Ishikawa (cell line): ENCODE measurements around the gene BEX3.

ENCODE experiments used
- CEBPB ChIP-seq: IDR thresholded peaks from 2 replicates; pipeline ENCODE4 v1.6.1; 2012
- CREB1 ChIP-seq: IDR thresholded peaks from 2 replicates; pipeline ENCODE4 v1.6.1; 2012; ENCODE audit warnings: low read depth
- EGR1 ChIP-seq: IDR thresholded peaks from 2 replicates; pipeline ENCODE4 v1.6.1; 2012
- EP300 ChIP-seq: IDR thresholded peaks from 2 replicates; pipeline ENCODE4 v1.6.1; 2012; ENCODE audit warnings: borderline replicate concordance
- FOXM1 ChIP-seq: IDR thresholded peaks from 2 replicates; pipeline ENCODE4 v1.6.1; 2012; ENCODE audit warnings: low read depth, borderline replicate concordance
- NFIC ChIP-seq: IDR thresholded peaks from 2 replicates; pipeline ENCODE4 v1.6.1; 2012
- RAD21 ChIP-seq: IDR thresholded peaks from 2 replicates; pipeline ENCODE4 v1.6.1; 2012; ENCODE audit warnings: low read depth
- REST ChIP-seq: IDR thresholded peaks from 2 replicates; pipeline ENCODE4 v1.6.1; 2012; ENCODE audit warnings: low read depth, mild to moderate bottlenecking
- TAF1 ChIP-seq: IDR thresholded peaks from 2 replicates; pipeline ENCODE4 v1.6.1; 2012; ENCODE audit warnings: low read depth, mild to moderate bottlenecking
- TCF12 ChIP-seq: IDR thresholded peaks from 2 replicates; pipeline ENCODE4 v1.6.1; 2012; ENCODE audit warnings: low read depth
- TEAD4 ChIP-seq: IDR thresholded peaks from 2 replicates; pipeline ENCODE4 v1.6.1; 2012
- USF1 ChIP-seq: IDR thresholded peaks from 2 replicates; pipeline ENCODE4 v1.6.1; 2012
- YY1 ChIP-seq: IDR thresholded peaks from 2 replicates; pipeline ENCODE4 v1.6.1; 2012; ENCODE audit warnings: low read depth
- ZBTB7A ChIP-seq: IDR thresholded peaks from 2 replicates; pipeline ENCODE4 v1.6.1; 2012; ENCODE audit warnings: low read depth
- TF ChIP-seq, protein P1 (sequence below): IDR thresholded peaks from 2 replicates; pipeline ENCODE4 v1.6.1; 2012

The BEX3 gene

DNA sequence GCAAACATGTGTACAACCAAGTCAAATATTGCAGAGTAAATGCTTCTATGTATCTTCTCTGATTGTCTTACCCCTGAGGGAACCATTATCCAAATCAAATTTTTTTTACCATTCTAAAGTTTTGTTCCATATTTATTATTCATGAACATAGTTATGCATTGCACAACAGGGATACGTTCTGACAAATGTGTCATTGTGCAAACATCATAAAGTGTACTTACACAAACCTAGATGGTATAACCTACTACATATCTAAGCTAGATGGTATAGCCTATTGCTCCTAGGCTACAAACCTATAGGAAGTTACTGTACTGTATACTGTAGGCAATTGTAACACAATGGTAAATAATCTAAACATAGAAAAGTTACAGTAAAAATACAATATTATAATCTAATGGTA is 23.4 kb downstream of the BEX3 start:
- TF ChIP-seq REST (no peak), TAF1 (no peak), TCF12 (no peak), TEAD4 (no peak), FOXM1 (no peak)

GRCh38 chrX:103400931-103401330 is 24.6 kb downstream of the BEX3 start:
- TF ChIP-seq, protein P1, sequence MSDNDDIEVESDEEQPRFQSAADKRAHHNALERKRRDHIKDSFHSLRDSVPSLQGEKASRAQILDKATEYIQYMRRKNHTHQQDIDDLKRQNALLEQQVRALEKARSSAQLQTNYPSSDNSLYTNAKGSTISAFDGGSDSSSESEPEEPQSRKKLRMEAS = no peak
- TF ChIP-seq EGR1 = no peak
- TF ChIP-seq USF1 = no peak
- TF ChIP-seq CEBPB = no peak
- TF ChIP-seq REST = no peak
- no peak for TF ChIP-seq RAD21
- TF ChIP-seq TAF1 = no peak
- TF ChIP-seq EP300 = no peak
- TF ChIP-seq YY1 = no peak
- no peak for TF ChIP-seq CREB1
- TF ChIP-seq ZBTB7A = no peak
- no peak for TF ChIP-seq FOXM1
- no peak for TF ChIP-seq TCF12
- no peak for TF ChIP-seq NFIC
- TF ChIP-seq TEAD4 = no peak

GRCh38 chrX:103404231-103405008 is 28.1 kb downstream of the BEX3 start:
- no peak for TF ChIP-seq EP300
- TF ChIP-seq USF1 = no peak
- 0 out of 2 replicates have a peak, but pooled peaks have one; percentile 19 for TF ChIP-seq TAF1
- no peak for TF ChIP-seq EGR1
- peak; percentile 64 for TF ChIP-seq YY1
- TF ChIP-seq, protein P1 = peak; percentile 54; the same call in 1 of the 2 replicates
- TF ChIP-seq CREB1 = peak; percentile 65
- no peak for TF ChIP-seq TCF12
- no peak for TF ChIP-seq ZBTB7A
- TF ChIP-seq REST = no peak
- TF ChIP-seq NFIC = no peak
- TF ChIP-seq TEAD4 = no peak

DNA sequence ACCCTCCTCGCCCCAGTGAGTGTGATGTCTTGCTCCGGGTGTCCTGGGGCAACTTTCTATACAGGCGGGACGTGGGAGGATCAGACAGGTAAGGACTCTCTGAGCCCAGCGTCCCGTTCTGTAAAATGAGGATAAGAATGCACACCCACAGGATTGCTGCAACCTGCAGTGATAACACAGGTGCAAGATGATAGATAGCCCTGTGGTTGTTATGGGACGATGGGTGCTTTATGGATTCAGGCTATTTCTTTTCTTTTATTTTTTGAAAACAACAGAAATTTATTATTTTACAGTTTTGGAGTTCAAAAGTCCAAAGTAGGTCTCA is 28.6 kb downstream of the BEX3 start:
- TF ChIP-seq REST (no peak), FOXM1 (no peak), TEAD4 (no peak), RAD21 (no peak), EGR1 (no peak), CREB1 (no peak), ZBTB7A (no peak), USF1 (no peak), TCF12 (no peak), EP300 (no peak), NFIC (no peak)
- TF ChIP-seq, protein P1 = no peak
